Uterus (tissue), 4 donors: ENCODE measurements around the gene PCP4L1. TPM values are rescaled to one million over a fixed set of nuclear protein-coding genes. Genes with fewer than 3 reads are reported as not detected.
A peak's percentile ranks its signal among the peaks of the same experiment; 100 is the strongest.
"Not testable (repeated sequence)": the region's sequence is repeated elsewhere in the genome, so short reads cannot be mapped to it uniquely, and the experiment has no call there.

ENCODE experiments used
- DNase-seq, 2 donors: peaks; one replicate each; pipeline ENCODE4 v3.0.0-alpha.2; 2019 to 2020
- H3K27ac ChIP-seq, 2 donors: fragments of 200-600 bp; sonication (generic); 1 replicate in 1 of 2; 2 replicates in 1 of 2; pipeline ENCODE4 v1.5.1; 2016 to 2018
- H3K27me3 ChIP-seq, 2 donors: fragments of 200-600 bp; sonication (generic); one replicate each; pipeline ENCODE4 v1.5.1; 2018 to 2019; ENCODE audit warnings: control low read depth in 1 of 2
- H3K36me3 ChIP-seq, 2 donors: fragments of 200-600 bp; sonication (generic); one replicate each; pipeline ENCODE4 v1.5.1; 2019; ENCODE audit warnings: control low read depth in 1 of 2
- H3K4me1 ChIP-seq, 2 donors: fragments of 200-600 bp; sonication (generic); one replicate each; pipeline ENCODE4 v1.5.1; 2018 to 2019; ENCODE audit warnings: control low read depth in 1 of 2
- H3K4me3 ChIP-seq, 2 donors: fragments of 200-600 bp; sonication (generic); 1 replicate in 1 of 2; 2 replicates in 1 of 2; pipeline ENCODE4 v1.5.1; 2018 to 2019; ENCODE audit warnings: mild to moderate bottlenecking in 1 of 2
- H3K9me3 ChIP-seq, 2 donors: fragments of 200-600 bp; sonication (generic); one replicate each; pipeline ENCODE4 v1.5.1; 2019; ENCODE audit warnings: control low read depth in 1 of 2
- POLR2A ChIP-seq, 2 donors: fragments of 450-650 bp; IDR thresholded peaks; one replicate each; pipeline ENCODE4 v1.6.1; 2016; ENCODE audit warnings: antibody characterized with exemption in 2 of 2, mild to moderate bottlenecking in 1 of 2, moderate library complexity in 1 of 2
- intact Hi-C: fragments of 100-400 bp; cut with DNase I; formaldehyde crosslinking; loops from one replicate; pipeline ENCODE4 v1.15.1; 2023; ENCODE audit warnings: low total_unique reads
- total RNA-seq, 4 donors: library from RNA; depleted of rRNA in 3 of 4; stranded (reverse); fragments of >200 nt in 3 of 4; gene quantifications; one replicate each; pipeline versions ENCODE4 v1.1.0 to v1.2.4, GENCODE V29; 2014 to 2023
- TF ChIP-seq, protein P1 (sequence below), 4 experiments: fragments of 200-600 bp in 2 of 4; fragments of 450-650 bp in 2 of 4; sonication (generic) in 2 of 4; IDR thresholded peaks; one replicate each; pipeline ENCODE4 v1.5.1; 2016 to 2019; ENCODE audit warnings: antibody characterized with exemption in 4 of 4, mild to moderate bottlenecking in 2 of 4, moderate library complexity in 1 of 4
- donor health status: DM: yes; HTN: yes; CAD: no.

The PCP4L1 gene
- total RNA-seq, 4 donors from 2014 or later, result 0.77 to 3.1 (median 1.9) TPM; not detected in 1

DNA sequence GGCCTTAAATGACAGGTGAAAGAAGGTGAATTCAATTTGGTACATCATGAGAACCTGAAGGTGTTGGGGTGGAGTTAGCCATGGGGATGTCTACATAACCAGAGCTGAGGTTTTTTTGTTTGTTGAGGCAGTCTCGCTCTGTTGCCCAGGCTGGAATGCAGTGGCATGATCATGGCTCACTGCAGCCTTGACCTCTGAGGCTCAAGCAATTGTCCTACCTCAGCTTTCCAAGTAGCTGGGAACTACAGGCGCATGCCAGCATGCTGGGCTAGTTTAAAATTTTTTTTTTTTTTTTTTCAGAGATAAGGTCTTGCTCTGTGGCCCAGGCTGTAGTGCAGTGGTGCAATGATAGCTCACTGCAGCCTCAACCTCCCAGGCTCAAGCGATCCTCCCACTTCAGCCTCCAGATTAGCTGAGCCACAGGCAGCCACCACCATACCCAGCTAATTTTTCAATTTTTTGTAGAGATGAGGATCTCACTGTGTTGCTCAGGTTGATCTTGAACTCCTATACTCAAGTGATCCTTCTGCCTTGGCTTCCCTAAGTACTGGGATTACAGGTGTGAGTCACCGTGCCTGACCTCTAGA is 53.1 kb downstream of the PCP4L1 start:
- Histone ChIP-seq H3K27ac (no peak overlapping the region), H3K36me3 (no peaks in the 10 kb centered on the region), H3K4me3 (no peak overlapping the region), H3K27me3 (no peaks in the 10 kb centered on the region), H3K4me1 (peaks cover 0 to 7% of the 10 kb centered on the region in 2 donors), H3K9me3 (no peaks in the 10 kb centered on the region)
- TF ChIP-seq, protein P1, sequence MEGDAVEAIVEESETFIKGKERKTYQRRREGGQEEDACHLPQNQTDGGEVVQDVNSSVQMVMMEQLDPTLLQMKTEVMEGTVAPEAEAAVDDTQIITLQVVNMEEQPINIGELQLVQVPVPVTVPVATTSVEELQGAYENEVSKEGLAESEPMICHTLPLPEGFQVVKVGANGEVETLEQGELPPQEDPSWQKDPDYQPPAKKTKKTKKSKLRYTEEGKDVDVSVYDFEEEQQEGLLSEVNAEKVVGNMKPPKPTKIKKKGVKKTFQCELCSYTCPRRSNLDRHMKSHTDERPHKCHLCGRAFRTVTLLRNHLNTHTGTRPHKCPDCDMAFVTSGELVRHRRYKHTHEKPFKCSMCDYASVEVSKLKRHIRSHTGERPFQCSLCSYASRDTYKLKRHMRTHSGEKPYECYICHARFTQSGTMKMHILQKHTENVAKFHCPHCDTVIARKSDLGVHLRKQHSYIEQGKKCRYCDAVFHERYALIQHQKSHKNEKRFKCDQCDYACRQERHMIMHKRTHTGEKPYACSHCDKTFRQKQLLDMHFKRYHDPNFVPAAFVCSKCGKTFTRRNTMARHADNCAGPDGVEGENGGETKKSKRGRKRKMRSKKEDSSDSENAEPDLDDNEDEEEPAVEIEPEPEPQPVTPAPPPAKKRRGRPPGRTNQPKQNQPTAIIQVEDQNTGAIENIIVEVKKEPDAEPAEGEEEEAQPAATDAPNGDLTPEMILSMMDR (IDR thresholded peaks at IDR 0.05), result no peak
- no peak for TF ChIP-seq POLR2A (IDR thresholded peaks at IDR 0.05)
- intact Hi-C loops, result no loop called here
- DNase-seq, result no peak

DNA sequence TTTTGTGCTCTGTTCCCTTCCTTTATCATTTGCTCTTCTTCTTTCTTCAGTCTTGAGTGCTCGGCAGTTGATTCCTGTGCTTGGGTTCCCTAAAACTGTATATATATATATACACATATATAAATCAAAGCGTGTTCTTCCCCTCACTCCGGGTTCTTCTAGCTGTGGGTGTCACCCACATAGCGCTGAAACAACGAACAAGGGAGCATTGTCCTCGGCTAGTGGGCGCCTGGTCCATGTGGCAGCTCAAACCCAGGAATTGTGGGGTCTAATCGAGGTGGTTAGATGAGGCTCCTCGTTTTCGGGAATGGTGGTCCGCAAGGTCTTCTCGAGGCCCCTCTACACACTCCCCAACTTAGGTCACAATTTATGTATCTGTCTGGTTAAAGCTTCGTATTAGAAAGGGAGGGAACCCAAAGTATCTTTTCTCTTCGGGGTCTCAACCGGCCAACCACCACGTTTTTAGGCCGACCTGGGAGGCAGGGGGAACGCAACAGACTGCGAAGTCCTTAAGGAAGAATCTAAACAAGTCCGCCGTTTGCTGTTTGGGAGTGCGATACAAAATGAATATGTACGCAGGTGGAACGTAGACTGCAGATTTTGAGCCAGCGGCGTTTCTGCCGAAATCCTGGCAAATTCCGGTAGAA is 55.1 kb downstream of the PCP4L1 start:
- H3K27me3 ChIP-seq, result no peaks in the 10 kb centered on the region
- no peaks in the 10 kb centered on the region for H3K9me3 ChIP-seq
- TF ChIP-seq, protein P1 (IDR thresholded peaks at IDR 0.05), result no peak
- no peak for TF ChIP-seq POLR2A (IDR thresholded peaks at IDR 0.05)
- no peaks in the 10 kb centered on the region for H3K36me3 ChIP-seq
- H3K27ac ChIP-seq, result peak overlapping the region; percentile 91 to 94
- peaks cover 0 to 7% of the 10 kb centered on the region in 2 donors for H3K4me1 ChIP-seq
- peak overlapping the region; percentile 78 to 95 for H3K4me3 ChIP-seq
- DNase-seq, result no peak
- intact Hi-C loops, result no loop called here

DNA sequence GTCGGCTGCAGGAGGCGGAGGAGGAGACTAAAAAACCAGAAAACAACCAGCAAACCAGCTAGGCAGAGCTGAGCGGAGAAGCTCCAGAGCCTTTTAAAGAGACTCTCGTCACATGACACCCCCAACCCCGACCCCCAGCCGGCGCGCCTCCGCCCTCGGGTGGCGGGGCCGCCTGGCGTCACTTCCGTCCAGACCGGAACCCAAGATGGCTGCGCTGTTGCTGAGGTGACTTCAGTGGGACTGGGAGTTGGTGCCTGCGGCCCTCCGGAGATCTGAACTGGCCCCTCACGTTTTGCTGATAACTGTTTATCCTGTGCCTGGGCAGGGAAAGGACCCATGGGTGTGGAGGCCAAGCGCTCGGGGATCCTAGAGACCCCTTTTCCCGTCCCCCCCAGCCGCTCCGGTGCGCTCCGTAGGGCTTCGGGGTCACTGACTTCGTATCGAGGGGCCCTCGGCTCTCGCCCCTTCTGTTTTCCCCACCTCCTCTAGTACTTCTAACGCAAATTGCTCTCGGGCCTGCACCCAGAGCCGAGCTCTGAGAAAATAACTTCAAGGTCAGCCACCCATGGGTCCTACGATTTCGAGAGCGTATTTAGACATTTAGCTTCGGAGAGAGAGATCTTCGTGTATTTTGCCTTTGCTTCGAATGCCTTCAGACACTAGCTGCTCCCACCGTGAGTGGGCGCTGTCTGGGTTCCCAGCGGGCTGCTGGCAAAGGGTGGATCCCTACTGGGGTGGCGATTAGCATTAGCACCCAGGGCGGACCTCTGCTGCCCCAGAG is 55.8 kb downstream of the PCP4L1 start, which contains the start of gene SDHC:
Gene SDHC (plus strand): TSS at position 181 of the 781 bp plus-strand sequence. CDS start 25 bp downstream, at position 206.
- Histone ChIP-seq H3K36me3 (no peaks in the 10 kb centered on the region), H3K4me1 (peaks cover 0 to 7% of the 10 kb centered on the region in 2 donors), H3K27ac (peak within 1 kb of the TSS; percentile 91 to 94), H3K4me3 (peak within 1 kb of the TSS; percentile 78 to 95), H3K9me3 (no peaks in the 10 kb centered on the region), H3K27me3 (no peaks in the 10 kb centered on the region)
- DNase-seq, result peak; percentile 88
- intact Hi-C loops, result no loop called here
- peak; percentile 71 to 75 for TF ChIP-seq POLR2A (IDR thresholded peaks at IDR 0.05)
- TF ChIP-seq, protein P1 (IDR thresholded peaks at IDR 0.05), result peak in 2 of 4 experiments; percentile 4 to 32

DNA sequence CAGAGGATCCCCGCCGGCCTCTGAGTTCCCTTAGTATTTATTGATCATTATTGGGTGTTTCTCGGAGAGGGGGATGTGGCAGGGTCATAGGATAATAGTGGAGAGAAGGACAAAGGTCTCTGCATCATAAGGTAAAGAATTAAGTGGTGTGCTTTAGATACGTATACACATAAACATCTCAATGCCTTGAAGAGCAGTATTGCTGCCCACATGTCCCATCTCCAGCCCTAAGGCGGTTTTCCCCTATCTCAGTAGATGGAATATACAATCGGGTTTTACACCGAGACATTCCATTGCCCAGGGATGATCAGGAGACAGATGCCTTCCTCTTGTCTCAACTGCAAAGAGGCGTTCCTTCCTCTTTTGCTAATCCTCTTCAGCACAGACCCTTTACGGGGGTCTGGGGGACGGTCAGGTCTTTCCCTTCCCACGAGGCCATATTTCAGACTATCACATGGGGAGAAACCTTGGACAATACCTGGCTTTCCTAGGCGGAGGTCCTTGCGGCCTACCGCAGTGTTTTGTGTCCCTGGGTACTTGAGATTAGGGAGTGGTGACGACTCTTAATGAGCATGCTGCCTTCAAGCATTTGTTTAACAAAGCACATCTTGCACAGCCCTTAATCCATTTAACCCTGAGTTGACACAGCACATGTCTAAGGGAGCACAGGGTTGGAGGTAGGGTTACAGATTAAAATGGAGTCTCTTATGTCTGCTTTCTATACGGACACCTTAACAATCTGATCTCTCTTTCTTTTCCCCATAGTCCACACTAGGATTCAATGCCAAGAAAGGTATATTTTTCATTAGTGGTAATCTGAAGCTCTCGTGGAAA is 57.5 kb downstream of the PCP4L1 start:
- H3K27ac ChIP-seq, DNase-seq, H3K4me3 ChIP-seq, intact Hi-C loops, H3K27me3 ChIP-seq, H3K9me3 ChIP-seq, H3K4me1 ChIP-seq, H3K36me3 ChIP-seq: not testable (repeated sequence)

DNA sequence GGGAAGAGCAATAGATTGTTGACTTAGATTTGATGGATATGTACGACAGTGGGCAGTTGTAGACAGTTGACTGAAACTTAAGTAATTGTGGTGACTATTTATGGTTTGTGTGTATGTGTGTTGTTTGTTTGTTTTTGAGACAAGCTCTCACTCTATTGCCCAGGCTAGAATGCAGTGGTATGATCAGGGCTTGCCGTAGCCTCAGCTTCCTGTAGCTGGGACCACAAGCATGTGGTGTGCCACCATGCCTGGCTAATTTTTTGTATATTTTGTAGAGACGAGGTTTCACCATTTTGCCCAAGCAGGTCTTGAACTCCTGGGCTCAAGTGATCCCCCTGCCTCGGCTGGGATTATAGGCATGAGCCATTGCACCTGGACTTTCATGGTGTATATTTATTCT is 65.5 kb downstream of the PCP4L1 start:
- Histone ChIP-seq H3K9me3 (no peaks in the 10 kb centered on the region), H3K27me3 (no peaks in the 10 kb centered on the region), H3K36me3 (no peaks in the 10 kb centered on the region), H3K27ac (no peak overlapping the region), H3K4me1 (no peaks in the 10 kb centered on the region), H3K4me3 (no peak overlapping the region)
- intact Hi-C loops, result no loop called here
- no peak for TF ChIP-seq POLR2A (IDR thresholded peaks at IDR 0.05)
- TF ChIP-seq, protein P1 (IDR thresholded peaks at IDR 0.05), result no peak
- DNase-seq, result no peak
